NCI-H748 (cell line): ENCODE measurements around the gene AQP12B.
"Not testable (repeated sequence)": the region's sequence is repeated elsewhere in the genome, so short reads cannot be mapped to it uniquely, and the experiment has no call there.

ENCODE experiments used
- DNase-seq: peaks from one replicate; lab custom pipeline; 2025; ENCODE audit not compliant: unreplicated experiment; lab: John Stamatoyannopoulos, UW

Gene AQP12B

DNA sequence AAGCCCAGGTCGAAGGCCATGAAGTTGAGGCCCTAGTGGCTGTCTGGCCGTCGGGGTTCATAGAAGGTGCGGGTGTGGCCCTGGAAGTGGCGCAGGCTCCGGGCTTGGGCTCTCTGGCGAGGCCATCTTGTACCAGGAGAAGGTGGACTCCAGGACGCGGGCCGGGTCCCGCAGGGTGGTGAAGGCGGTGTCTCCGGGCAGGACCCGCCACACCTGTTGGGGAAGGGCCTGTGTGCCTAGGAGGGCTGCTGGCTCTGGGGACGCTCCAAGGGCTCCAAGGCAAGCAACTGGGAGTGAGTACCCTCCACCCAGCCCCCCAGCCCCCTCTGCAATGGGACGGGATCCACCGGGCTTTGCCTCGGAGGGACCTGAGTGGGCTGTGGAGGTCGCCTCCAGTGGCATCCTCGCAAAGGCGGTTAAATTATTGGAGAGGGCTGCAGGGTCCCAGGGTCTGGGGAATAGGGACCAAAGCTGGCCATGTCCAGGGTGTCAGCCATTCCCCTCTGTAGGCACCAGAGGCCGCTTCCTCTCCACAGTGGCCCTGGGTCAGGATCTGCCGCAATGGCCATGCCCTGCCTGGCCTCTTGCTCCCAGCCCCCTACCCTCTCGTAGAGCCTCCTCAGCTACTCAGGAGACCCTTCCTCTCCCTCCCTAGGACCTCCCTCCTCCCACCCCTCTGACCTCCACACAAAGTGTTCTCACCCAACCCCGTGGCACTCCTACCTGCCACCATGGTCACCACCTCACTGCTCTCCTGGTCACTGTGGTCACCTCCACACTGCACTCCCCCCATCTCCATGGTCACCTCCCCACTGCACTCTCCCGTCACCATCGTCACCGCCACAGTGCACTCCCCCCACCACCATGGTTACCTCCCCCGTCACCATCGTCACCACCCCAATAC lies 19.3 kb upstream of the AQP12B start:
- DNase-seq: no peak

DNA sequence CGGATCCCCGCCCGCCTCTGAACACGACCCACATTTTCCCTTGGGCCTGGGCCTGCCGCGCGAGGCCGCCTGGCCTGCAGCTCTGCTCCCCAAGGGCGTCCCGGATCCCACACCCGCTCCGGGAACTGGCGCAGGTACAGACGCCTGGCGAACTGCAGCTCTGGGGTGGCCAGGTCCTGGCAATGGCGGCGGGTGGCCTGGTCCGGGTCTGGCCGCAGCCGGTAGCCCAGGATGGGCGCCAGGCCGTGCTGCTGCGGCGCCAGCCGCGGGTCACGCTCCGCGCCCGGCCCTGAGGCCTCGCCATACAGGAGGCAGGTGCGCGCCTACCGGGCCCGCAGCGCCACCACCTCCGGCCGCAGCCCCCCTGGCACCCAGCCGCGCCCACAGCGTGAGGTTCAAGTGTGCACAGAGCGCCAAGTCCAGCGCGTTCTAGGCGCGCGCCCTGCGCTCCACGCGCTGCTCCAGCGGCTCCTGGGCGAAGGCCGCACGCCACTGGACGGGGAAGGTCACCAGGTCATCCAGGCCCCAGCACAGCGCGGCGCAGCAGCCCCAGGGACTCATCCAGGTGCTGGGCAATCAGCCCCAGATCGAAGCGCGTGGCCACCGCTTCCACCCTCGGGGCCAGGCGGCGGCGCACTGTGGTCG lies 18.5 kb upstream of the AQP12B start:
- no peak for DNase-seq

- not testable (repeated sequence) for DNase-seq
These were observed 17.9 kb upstream of the AQP12B start for GRCh38 chr2:240700616-240701015.

- not testable (repeated sequence) for DNase-seq
These were observed 17.1 kb upstream of the AQP12B start for GRCh38 chr2:240699835-240700234.

DNA sequence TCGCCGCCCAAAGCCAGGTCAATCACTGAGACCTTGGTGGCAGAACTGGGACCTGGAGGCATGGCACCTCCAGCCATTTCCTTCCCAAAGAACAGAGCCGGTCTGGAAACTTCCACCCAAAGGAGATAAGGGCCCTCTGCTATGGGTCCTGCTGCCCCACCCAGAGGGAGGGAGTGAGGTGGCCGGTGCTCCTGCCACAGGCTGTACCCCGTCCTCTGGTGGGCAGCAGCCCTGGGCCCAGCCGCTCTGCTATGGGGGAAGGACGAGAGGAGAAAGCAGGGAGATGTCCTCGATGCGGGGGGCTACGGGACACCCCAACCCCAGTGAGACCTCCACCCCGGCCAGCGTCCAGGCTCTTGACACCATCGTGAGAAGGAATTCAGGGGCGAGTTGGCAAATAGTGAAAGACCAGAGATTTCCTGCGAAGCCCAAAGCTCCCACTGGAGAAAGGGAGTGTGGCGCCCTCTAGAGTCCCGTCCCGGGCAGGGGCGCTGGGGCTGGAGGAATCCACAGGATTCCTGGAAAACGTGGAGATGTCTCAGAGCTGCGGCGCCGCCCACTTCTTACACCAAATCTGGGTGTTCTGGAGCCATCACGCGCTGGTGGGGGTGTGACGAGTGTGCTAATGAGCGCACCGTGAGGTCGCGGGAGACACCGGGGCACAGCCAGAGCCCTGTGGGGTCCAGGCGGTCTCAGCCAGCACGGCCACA lies 16.3 kb upstream of the AQP12B start:
- DNase-seq: not testable (repeated sequence)

- not testable (repeated sequence) for DNase-seq
These were observed 13.8 kb upstream of the AQP12B start for GRCh38 chr2:240696469-240696868.

GRCh38 chr2:240695593-240695992 lies 12.9 kb upstream of the AQP12B start:
- not testable (repeated sequence) for DNase-seq

DNA sequence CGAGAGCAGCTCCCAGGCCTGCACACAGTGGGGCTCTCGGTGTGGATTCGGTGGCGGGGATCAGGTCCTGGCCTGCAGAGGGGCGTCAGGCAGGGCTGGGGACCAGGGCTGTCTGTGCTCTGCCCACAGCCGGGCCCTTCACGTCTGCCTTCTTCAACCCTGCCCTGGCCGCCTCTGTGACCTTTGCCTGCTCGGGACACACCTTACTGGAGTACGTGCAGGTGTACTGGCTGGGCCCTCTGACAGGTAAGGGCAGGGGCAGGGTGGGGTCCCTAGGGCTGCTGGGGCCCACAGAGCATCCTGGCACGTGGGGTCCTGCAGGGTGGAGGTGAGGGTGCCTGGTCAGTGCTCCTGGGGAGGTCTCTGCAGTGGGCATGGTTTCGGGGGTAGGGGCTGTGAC lies 11.6 kb upstream of the AQP12B start:
- DNase-seq: not testable (repeated sequence)

DNA sequence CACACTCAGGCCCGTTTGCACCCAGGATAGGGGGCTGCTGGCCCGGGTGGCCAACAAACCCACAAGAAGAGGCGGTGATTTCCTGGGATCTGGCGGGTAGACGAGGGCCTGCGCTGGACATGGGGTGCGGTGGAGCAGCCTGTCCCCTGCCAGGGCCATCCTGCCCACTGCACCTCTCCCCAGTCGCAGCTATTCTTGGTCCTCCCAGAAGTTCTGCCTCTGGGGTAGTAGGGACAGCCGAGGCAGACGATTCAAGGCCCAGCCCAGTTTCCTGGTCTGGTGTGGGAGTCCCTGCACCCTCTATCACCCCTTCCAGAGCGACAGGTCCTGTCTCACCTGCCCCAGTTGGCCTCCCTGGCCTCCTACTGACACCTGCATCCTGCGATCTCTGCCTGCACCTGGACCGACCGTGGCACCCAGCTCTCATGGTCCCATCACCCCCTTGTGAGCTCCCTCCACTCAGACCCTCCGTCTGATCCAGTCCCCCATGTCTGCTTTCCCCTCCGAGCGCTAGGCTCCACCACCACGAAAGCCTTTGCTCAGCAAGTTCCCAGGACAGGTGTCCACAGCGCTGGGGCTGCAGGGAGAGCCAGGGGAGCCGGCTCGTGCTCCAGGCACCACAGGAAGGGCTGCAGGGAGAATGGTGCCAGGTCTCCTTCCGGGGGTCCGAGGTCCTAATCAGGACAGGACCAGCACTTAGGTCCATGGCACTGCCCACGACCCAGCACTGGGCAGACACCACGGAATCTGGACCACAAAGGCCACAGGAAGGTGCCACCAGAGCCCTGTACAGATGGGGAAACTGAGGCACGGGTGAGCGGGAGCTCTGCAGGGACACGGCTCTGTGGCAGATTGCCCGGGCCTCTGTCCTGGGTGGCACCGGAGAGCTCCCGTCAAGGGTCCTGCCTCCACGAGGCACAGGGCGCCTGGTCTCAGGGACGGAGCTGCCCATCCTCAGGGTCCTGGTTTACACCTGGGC lies 10.2 kb upstream of the AQP12B start:
- DNase-seq: not testable (repeated sequence)

DNA sequence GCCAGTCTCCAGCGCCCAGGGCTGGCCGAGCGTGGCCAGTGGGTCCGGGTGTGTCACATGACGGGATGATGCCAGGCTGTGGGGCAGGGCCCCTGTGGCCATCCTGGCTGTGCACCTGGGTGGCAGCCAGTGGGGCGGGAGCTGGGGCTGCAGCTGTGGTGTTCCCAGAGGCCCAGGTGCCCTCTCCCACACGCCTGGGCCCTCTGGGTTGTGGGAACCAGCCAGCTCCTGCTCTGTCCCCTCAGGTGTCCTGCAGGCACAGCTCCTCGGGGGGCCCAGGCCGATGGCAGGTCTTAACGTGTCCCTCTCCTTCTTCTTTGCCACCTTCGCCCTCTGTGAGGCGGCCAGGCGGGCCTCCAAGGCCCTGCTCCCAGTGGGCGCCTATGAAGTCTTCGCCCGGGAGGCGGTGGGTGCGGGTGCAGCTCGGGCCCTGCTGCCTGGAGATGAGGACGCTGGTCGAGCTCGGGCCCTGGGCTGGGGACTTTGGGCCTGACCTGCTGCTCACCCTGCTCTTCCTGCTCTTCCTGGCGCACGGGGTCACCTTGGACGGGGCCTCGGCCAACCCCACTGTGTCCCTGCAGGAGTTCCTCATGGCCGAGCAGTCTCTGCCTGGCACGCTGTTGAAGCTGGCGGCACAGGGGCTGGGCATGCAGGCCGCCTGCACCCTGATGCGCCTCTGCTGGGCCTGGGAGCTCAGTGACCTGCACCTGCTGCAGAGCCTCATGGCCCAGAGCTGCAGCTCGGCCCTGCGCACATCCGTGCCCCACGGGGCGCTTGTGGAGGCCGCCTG lies 9.1 kb upstream of the AQP12B start, which contains the start of gene AQP12A:
AQP12A (plus strand) TSS at position 236 of the 790 bp plus-strand sequence; CDS start at position 284, 48 bp downstream.
- not testable (repeated sequence) for DNase-seq

- DNase-seq: not testable (repeated sequence)
These were observed 8.4 kb upstream of the AQP12B start for GRCh38 chr2:240691075-240691427.

DNA sequence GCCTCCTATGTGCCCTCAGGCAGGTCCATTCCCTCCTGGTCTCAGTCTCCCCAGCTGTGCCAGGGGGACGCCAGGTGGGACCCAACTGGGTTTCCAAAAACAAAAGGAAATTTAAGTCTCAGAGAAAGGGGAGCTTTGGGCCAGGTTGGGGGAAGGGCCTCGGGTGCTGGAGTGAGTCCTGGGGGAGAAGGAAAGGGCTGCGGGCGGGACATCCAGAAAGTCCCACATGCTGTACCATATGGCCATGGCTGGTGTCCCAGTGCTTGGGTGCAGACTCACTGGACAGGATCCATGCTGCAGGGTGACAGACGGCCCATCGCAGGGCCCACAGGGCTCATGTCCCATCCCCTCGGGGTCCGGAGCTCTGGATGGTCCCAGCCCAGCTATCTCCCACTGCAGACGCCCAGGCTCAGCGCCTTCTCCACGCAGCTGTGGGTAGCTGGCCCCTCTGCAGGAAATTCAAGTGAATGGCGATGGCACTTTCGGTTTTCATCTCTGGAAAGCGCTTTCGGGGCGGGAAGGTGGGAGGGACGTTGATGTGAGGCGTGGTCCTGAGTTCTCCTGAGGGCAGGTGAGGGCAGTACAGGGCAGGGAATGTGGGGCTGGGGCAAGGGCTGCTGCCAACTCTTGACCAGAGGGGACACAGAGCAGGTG lies 7.9 kb upstream of the AQP12B start:
- DNase-seq: not testable (repeated sequence)

DNA sequence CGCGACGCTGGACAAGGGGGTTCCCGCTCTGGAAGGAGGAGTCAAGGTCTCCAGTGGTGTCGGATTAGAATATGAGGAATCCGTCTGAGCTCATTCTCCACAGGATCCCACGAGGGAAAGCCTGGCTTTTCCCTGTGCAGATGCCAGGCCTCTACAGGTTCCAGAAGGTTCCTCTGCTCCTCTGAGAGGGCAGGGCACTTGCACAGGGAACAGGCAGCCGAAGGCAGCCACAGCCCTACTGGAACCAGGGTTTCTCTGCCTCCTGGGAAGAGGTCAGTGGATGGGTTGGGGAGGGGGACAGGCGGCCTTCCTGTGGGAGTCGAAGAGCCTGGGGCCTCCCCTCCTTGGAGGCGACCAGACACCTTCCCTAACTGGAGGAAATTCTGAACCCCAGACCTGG lies 7.3 kb upstream of the AQP12B start:
- DNase-seq: no peak

DNA sequence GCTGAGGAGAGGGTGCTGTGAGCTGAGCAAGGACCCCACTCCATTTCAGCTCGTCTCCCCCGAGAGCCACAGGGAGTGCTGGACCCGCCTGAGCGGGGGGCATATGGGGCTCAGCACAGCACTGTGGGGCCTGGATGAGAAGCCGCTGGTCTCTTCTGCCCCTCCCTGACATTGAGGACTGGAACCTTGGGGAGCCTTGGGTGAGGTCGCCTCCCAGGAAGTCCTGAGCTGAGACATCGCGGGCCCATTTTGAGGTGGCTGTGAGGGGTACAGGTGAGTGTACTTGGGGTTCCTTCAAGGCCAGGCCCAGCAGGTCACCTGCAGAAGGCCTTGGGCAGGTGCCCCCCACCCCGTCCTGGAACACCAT lies 5.9 kb upstream of the AQP12B start:
- DNase-seq: no peak

DNA sequence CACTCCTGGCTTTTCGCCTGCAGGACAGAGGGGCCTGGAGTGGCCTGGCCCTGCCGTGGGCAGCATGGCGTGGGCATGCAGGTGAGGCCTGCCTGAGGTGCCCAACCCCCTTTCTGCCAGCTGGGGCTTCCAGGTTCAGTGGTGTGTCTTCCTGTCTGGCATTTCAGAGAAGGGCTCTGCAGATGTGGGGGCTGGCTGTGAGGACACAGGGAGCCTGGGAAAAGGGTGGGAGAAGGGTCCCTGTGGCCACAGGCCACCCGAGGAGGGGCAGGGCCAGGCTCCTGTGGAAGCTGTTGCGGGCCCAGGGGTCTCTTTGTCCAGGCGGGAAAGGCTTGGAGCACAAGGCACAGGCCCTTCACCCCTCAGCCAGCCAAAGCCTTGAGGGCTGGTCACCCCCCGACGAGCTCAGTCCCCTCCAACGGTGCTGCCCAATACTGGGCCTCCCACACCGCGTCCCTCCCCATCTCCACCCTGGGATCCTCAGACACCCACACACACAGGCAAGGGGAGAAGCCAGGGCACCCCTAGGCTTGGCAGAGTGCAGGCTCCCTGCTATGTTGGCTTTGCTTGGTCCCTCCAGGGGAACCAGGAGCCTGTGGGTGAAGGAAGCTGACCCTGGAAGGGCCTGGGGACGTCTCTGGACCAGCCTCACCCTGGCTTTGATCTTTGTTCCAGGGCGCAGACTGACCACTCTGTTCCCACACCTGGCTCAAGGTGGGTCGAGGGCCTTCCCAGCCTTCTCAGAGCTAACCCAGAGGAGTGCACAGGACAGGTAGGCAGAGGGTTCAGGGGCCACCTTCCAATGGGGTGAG lies 5.3 kb upstream of the AQP12B start:
- no peak for DNase-seq

DNA sequence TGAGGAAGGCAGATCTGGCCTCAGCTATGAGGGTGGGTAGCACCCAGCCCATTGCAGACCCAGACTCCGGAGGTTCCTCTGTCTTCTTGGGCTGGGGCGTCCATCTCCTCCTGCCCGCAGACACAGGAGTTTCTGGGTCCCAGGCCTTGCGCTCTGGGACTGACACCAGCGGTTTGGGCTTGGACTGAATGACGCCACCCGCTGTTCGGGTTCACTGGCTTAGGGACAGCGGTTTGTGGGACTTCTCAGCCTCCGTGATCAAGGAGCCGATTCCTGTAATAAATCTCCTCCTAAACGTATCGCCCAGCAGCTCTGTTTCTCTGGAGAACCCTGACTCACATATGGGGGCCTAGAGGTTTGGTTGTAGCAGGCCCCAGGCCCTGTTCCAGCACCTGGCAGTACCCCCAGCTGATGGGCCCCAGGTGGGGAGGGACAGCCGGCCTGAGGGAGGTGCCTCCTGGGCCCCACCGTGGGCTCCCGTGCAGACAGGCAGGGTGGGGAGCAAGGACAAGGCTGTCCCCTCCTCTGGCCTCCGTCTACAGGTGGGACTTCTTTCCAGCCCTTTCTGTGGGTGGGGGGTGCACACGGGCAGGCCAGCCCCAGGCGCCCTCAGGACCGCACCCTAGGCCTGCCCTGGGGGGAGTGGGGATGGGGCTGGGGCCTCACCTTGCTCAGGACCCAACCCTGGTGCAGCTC lies 4.5 kb upstream of the AQP12B start:
- DNase-seq: no peak

- no peak for DNase-seq
These were observed 3.8 kb upstream of the AQP12B start for GRCh38 chr2:240686460-240686859.
